IMR-90 (cell line): ENCODE measurements around the gene ZEB2. TPM values are rescaled to one million over a fixed set of nuclear protein-coding genes. Genes with fewer than 3 reads are reported as not detected.

ENCODE experiments used
- ATAC-seq: fragments of 200-7000 bp; cut with Tn5 transposase; 2 replicates; pipeline ENCODE4 v1.9.1; 2020; ENCODE audit warnings: low read depth, mild to moderate bottlenecking, moderate library complexity
- BruUV-seq: library from RNA; stranded (reverse); fragments of 400-500 nt; replicated peaks from 2 replicates; lab custom pipeline; 2021; lab: Mats Ljungman, UMichigan
- CTCF ChIA-PET: fragments of 300-600 bp; formaldehyde crosslinking; extraction: SDS; loops from one replicate; lab custom pipeline; 2021; ENCODE audit warnings: antibody characterized with exemption; lab: Yijun Ruan, JAX
- POLR2A ChIA-PET: fragments of 300-600 bp; sonication (Branson Sonifier 250); formaldehyde crosslinking; loops from one replicate; lab custom pipeline; 2022; ENCODE audit warnings: antibody characterized with exemption; ENCODE audit not compliant: unreplicated experiment; lab: Charles Lee
- DNase-seq: peaks from one replicate; pipeline ENCODE4 v3.0.0; 2013
- H2AFZ ChIP-seq: replicated peaks from 2 replicates; pipeline ENCODE3; 2013; ENCODE audit warnings: low read length, mild to moderate bottlenecking; ENCODE audit not compliant: poor library complexity
- H2AK5ac ChIP-seq: 2 replicates; pipeline ENCODE4 v1.6.1; 2013; ENCODE audit warnings: low read depth, low read length, inconsistent platforms
- H2AK9ac ChIP-seq: replicated peaks from 2 replicates; pipeline ENCODE3; 2013; ENCODE audit warnings: mild to moderate bottlenecking, low read depth, low read length, moderate library complexity; ENCODE audit not compliant: poor library complexity
- H2BK120ac ChIP-seq: 2 replicates; pipeline ENCODE4 v1.6.1; 2013; ENCODE audit warnings: low read depth, low read length, inconsistent platforms
- H2BK15ac ChIP-seq: 3 replicates; pipeline ENCODE4 v1.6.1; 2013; ENCODE audit warnings: low read depth, low read length, inconsistent platforms
- H2BK20ac ChIP-seq: 2 replicates; pipeline ENCODE4 v1.6.1; 2013; ENCODE audit warnings: low read depth, mild to moderate bottlenecking, inconsistent platforms, low read length, moderate library complexity
- H2BK5ac ChIP-seq: 2 replicates; pipeline ENCODE4 v1.6.1; 2013; ENCODE audit warnings: mild to moderate bottlenecking, low read depth, low read length, inconsistent platforms; ENCODE audit not compliant: poor library complexity, severe bottlenecking
- H3K14ac ChIP-seq: replicated peaks from 2 replicates; pipeline ENCODE4 v1.6.1; 2013; ENCODE audit warnings: low read depth, low read length, inconsistent platforms
- H3K18ac ChIP-seq: 2 replicates; pipeline ENCODE4 v1.6.1; 2013; ENCODE audit warnings: low read depth, low read length, control low read depth
- H3K23ac ChIP-seq: 2 replicates; pipeline ENCODE4 v1.6.1; 2013; ENCODE audit warnings: low read depth, low read length, inconsistent platforms
- H3K27ac ChIP-seq: 2 replicates; pipeline ENCODE4 v1.5.1; 2013; ENCODE audit warnings: mild to moderate bottlenecking, control low read depth, low read length; ENCODE audit not compliant: insufficient read depth
- H3K27me3 ChIP-seq: 2 replicates; pipeline ENCODE4 v1.6.1; 2013; ENCODE audit warnings: low read length; ENCODE audit not compliant: control insufficient read depth, insufficient read depth
- H3K36me3 ChIP-seq: 2 replicates; pipeline ENCODE4 v1.6.1; 2013; ENCODE audit warnings: low read length, mixed read lengths; ENCODE audit not compliant: control insufficient read depth, insufficient read depth
- H3K4ac ChIP-seq: 2 replicates; pipeline ENCODE4 v1.6.1; 2013; ENCODE audit warnings: low read depth, low read length, inconsistent platforms
- H3K4me1 ChIP-seq: 2 replicates; pipeline ENCODE4 v1.6.1; 2013; ENCODE audit warnings: low read length, mixed read lengths; ENCODE audit not compliant: control insufficient read depth, insufficient read depth
- H3K4me2 ChIP-seq: 2 replicates; pipeline ENCODE4 v1.6.1; 2013; ENCODE audit warnings: low read depth, mild to moderate bottlenecking, control low read depth, low read length, moderate library complexity
- H3K4me3 ChIP-seq: 2 replicates; pipeline ENCODE4 v1.5.1; 2013; ENCODE audit warnings: low read depth, mild to moderate bottlenecking, control low read depth, low read length, moderate library complexity; ENCODE audit not compliant: insufficient read depth
- H3K56ac ChIP-seq: 2 replicates; pipeline ENCODE4 v1.6.1; 2013; ENCODE audit warnings: low read length, inconsistent platforms; ENCODE audit not compliant: insufficient read depth; ENCODE audit errors: extremely low read depth
- H3K79me1 ChIP-seq, 2 experiments: 2 replicates each; pipeline ENCODE4 v1.6.1; 2013; ENCODE audit warnings: low read length in 2 of 2, inconsistent platforms in 1 of 2, low read depth in 1 of 2
- H3K9ac ChIP-seq: 2 replicates; pipeline ENCODE4 v1.6.1; 2013; ENCODE audit warnings: low read depth, low read length, control low read depth
- H3K9me1 ChIP-seq: 2 replicates; pipeline ENCODE4 v1.6.1; 2013; ENCODE audit warnings: low read length, inconsistent platforms; ENCODE audit not compliant: insufficient read depth
- H3K9me3 ChIP-seq: 2 replicates; pipeline ENCODE4 v1.6.1; 2013; ENCODE audit warnings: low read length; ENCODE audit not compliant: control insufficient read depth, insufficient read depth
- H4K20me1 ChIP-seq: 2 replicates; pipeline ENCODE4 v1.6.1; 2013; ENCODE audit warnings: low read length, inconsistent platforms; ENCODE audit not compliant: insufficient read depth
- H4K5ac ChIP-seq: 2 replicates; pipeline ENCODE4 v1.6.1; 2013; ENCODE audit warnings: mild to moderate bottlenecking, low read depth, low read length, control low read depth
- H4K8ac ChIP-seq, 2 experiments: 2 replicates each; pipeline ENCODE4 v1.6.1; 2013; ENCODE audit warnings: low read depth in 2 of 2, low read length in 2 of 2, control low read depth in 1 of 2, inconsistent platforms in 1 of 2
- H4K91ac ChIP-seq: 2 replicates; pipeline ENCODE4 v1.6.1; 2013; ENCODE audit warnings: low read depth, low read length, inconsistent platforms; ENCODE audit not compliant: insufficient read depth
- BHLHE40 ChIP-seq: fragments of 150-350 bp; IDR thresholded peaks from 2 replicates; pipeline ENCODE4 v1.6.1; 2016; ENCODE audit warnings: mild to moderate bottlenecking, low read depth, low read length
- WGBS, 2 experiments: methylation state at CpG; one replicate each; pipeline versions ENCODE4 v1.1.5 to v1.1.7; 2013; ENCODE audit warnings: missing lambda C conversion rate in 2 of 2; ENCODE audit not compliant: insufficient read length in 1 of 2; ENCODE audit errors: extremely low coverage in 2 of 2; 5-methylcytosine and 5-hydroxymethylcytosine counted together
- dilution Hi-C: fragments of 300-500 bp; cut with HindIII; formaldehyde crosslinking; loops from one replicate; pipeline ENCODE4 v1.14.3; 2018; ENCODE audit warnings: low sequenced_read_pairs; ENCODE audit not compliant: unreplicated experiment
- in situ Hi-C: fragments of 300-500 bp; cut with MboI; formaldehyde crosslinking; loops from 3 replicates; pipeline ENCODE4 v1.14.3; 2019; ENCODE audit warnings: low sequenced_read_pairs, inconsistent platforms, mixed read lengths
- intact Hi-C: fragments of 100-400 bp; cut with micrococcal nuclease; formaldehyde crosslinking; loops from 2 replicates; pipeline ENCODE4 v1.10.0; 2022
- polyA plus RNA-seq, 3 experiments: library from polyadenylated mRNA; depleted of rRNA; stranded (reverse); fragments of >200 nt; gene quantifications; 2 replicates each; pipeline ENCODE4 v1.2.3, GENCODE V29; 2012; ENCODE audit warnings: low replicate concordance in 1 of 3
- total RNA-seq: library from RNA; depleted of rRNA; stranded (reverse); fragments of >200 nt; gene quantifications from 2 replicates; pipeline ENCODE4 v1.2.3, GENCODE V29; 2012

Gene ZEB2
- total and polyA plus RNA-seq, 2 of the 4 experiments (the other 2 are of a cell fraction): 22.4 to 50.9 TPM

DNA sequence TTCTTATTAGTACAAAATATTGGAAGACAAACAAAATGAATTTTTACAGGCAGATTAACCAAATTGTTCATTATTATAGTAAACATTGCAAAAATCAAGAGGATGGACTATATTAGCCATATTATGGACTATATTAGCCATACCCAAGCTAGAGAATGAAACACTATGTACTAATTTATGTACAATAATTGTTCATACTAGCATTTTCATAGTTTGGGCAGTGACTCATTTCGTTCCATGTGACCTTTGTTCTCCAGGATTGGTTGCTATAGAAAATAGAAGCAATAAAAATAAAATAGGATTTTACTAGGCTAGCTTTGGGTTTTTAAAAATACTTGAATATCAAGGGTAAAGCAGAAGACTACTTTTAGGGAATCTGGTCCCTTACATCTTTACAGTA lies 176.8 kb downstream of the ZEB2 start:
- Histone ChIP-seq H3K36me3 (no peaks in the 10 kb centered on the region), H4K91ac (no peak overlapping the region), H3K9me1 (no peaks in the 10 kb centered on the region), H3K79me1 (no peaks in the 10 kb centered on the region), H3K27me3 (no peaks in the 10 kb centered on the region), H2AK9ac (no peak overlapping the region), H2BK15ac (no peak overlapping the region), H3K4me2 (no peak overlapping the region), H3K14ac (no peak overlapping the region), H4K5ac (no peak overlapping the region), H2AFZ (no peak overlapping the region), H2AK5ac (no peak overlapping the region), H2BK120ac (no peak overlapping the region), H3K56ac (no peak overlapping the region), H3K4ac (no peak overlapping the region), H3K4me1 (no peaks in the 10 kb centered on the region), H4K20me1 (no peaks in the 10 kb centered on the region), H3K27ac (no peak overlapping the region), H2BK20ac (no peak overlapping the region), H3K18ac (no peak overlapping the region), H4K8ac (no peak overlapping the region), H3K23ac (no peak overlapping the region), H3K9ac (no peak overlapping the region), H2BK5ac (no peak overlapping the region), H3K9me3 (no peaks in the 10 kb centered on the region), H3K4me3 (no peak overlapping the region)
- BruUV-seq: no TSS peak
- no peak for ATAC-seq
- no peak for TF ChIP-seq BHLHE40
- intact Hi-C loops (no loop called here), dilution Hi-C loops (no loop called here), in situ Hi-C loops (no loop called here)
- DNase-seq: no peak
- CTCF ChIA-PET: no interaction called here
- WGBS, 2 experiments: no CpG with 5 or more reads among the region's 1 CpG
- POLR2A ChIA-PET: no interaction called here
